GM12878 (cell line): ENCODE measurements around the gene SETD7. TPM values are rescaled to one million over a fixed set of nuclear protein-coding genes. Genes with fewer than 3 reads are reported as not detected.

Experiments
- ATAC-seq: fragments of 200-7000 bp; cut with Tn5 transposase; 3 replicates; pipeline ENCODE4 v1.9.1; 2020; ENCODE audit warnings: mild to moderate bottlenecking, moderate library complexity
- BruUV-seq: library from RNA; stranded (reverse); fragments of 400-500 nt; replicated peaks from 2 replicates; lab custom pipeline; 2021; lab: Mats Ljungman, UMichigan
- CTCF ChIA-PET: fragments of 300-600 bp; sonication (Branson Sonifier 250); formaldehyde crosslinking; extraction: SDS; loops from one replicate; lab custom pipeline; 2021; ENCODE audit warnings: inconsistent platforms; lab: Yijun Ruan, JAX
- POLR2A ChIA-PET: fragments of 350-600 bp; formaldehyde crosslinking; extraction: SDS; loops from one replicate; lab custom pipeline; 2021; ENCODE audit warnings: inconsistent platforms; lab: Charles Lee
- RAD21 ChIA-PET: fragments of 300-600 bp; sonication (Branson Sonifier 250); formaldehyde crosslinking; loops from one replicate; lab custom pipeline; 2023; ENCODE audit warnings: antibody characterized with exemption; ENCODE audit not compliant: unreplicated experiment; lab: Charles Lee
- SMC1A ChIA-PET: fragments of 300-600 bp; sonication (Branson Sonifier 250); formaldehyde crosslinking; loops from one replicate; lab custom pipeline; 2023; ENCODE audit not compliant: unreplicated experiment, uncharacterized antibody; lab: Charles Lee
- DNase-seq: peaks from one replicate; pipeline ENCODE4 v3.0.0-alpha.2; 2011; ENCODE audit warnings: low read depth, low spot score
- FAIRE-seq: peaks from 3 replicates; lab custom pipeline; 2011; peaks lifted over from hg19 to GRCh38; lab: Jason Lieb, UNC
- H2AFZ ChIP-seq: 2 replicates; pipeline ENCODE4 v1.6.0; 2011; ENCODE audit warnings: low read depth, low read length, control low read depth; ENCODE audit not compliant: control insufficient read depth
- H3K27ac ChIP-seq: 2 replicates; pipeline ENCODE4 v1.5.1; 2011; ENCODE audit warnings: control low read depth; ENCODE audit not compliant: control insufficient read depth, insufficient read depth
- H3K27me3 ChIP-seq, 2 experiments: replicated peaks in 1 of 2; 2 replicates each; pipeline versions ENCODE4 v1.6.0 to v1.6.1; 2011; ENCODE audit warnings: low read length in 1 of 2; ENCODE audit not compliant: control insufficient read depth in 2 of 2, insufficient read depth in 2 of 2
- H3K36me3 ChIP-seq, 2 experiments: 2 replicates each; pipeline ENCODE4 v1.5.1; 2011; ENCODE audit warnings: low read length in 1 of 2; ENCODE audit not compliant: control insufficient read depth in 2 of 2, insufficient read depth in 2 of 2
- H3K4me1 ChIP-seq: 2 replicates; pipeline ENCODE4 v1.6.1; 2011; ENCODE audit warnings: mild to moderate bottlenecking, low read length, moderate library complexity, mixed read lengths; ENCODE audit not compliant: control insufficient read depth, insufficient read depth
- H3K4me2 ChIP-seq: 2 replicates; pipeline ENCODE4 v1.6.0; 2011; ENCODE audit warnings: control low read depth; ENCODE audit not compliant: control insufficient read depth, insufficient read depth
- H3K4me3 ChIP-seq: fragments of 200-600 bp; sonication (generic); 2 replicates; pipeline ENCODE4 v1.5.1; 2016
- H3K79me2 ChIP-seq: 2 replicates; pipeline ENCODE4 v1.6.0; 2011; ENCODE audit warnings: low read length; ENCODE audit not compliant: control insufficient read depth, insufficient read depth
- H3K9ac ChIP-seq: 2 replicates; pipeline ENCODE4 v1.8.0; 2011; ENCODE audit warnings: low read length, control low read depth, mixed read lengths; ENCODE audit not compliant: control insufficient read depth, insufficient read depth
- H3K9me3 ChIP-seq: replicated peaks from 3 replicates; pipeline ENCODE4 v1.5.1; 2011; ENCODE audit warnings: mild to moderate bottlenecking, low read length; ENCODE audit not compliant: control insufficient read depth, insufficient read depth
- H4K20me1 ChIP-seq: 2 replicates; pipeline ENCODE4 v1.6.0; 2011; ENCODE audit not compliant: control insufficient read depth, insufficient read depth
- CREB1 ChIP-seq: IDR thresholded peaks from 2 replicates; pipeline ENCODE4 v1.6.1; 2012; ENCODE audit warnings: low read depth, mild to moderate bottlenecking, inconsistent platforms
- CREM ChIP-seq: IDR thresholded peaks from 2 replicates; pipeline ENCODE4 v1.6.1; 2014; ENCODE audit warnings: antibody characterized with exemption, low read depth
- MXI1 ChIP-seq: fragments of 150-350 bp; IDR thresholded peaks from 2 replicates; pipeline ENCODE4 v1.6.1; 2011; ENCODE audit warnings: low read depth, mild to moderate bottlenecking, inconsistent platforms, low read length, improper control_type of control experiment
- NR2C2 ChIP-seq: IDR thresholded peaks from 2 replicates; pipeline ENCODE4 v1.6.1; 2011; ENCODE audit warnings: borderline replicate concordance, low read depth; ENCODE audit not compliant: control insufficient read depth, insufficient read length
- SREBF2 ChIP-seq: IDR thresholded peaks from 2 replicates; pipeline ENCODE4 v1.6.1; 2012; ENCODE audit warnings: mild to moderate bottlenecking, low read length
- ZBTB33 ChIP-seq: fragments of 450-650 bp; IDR thresholded peaks from 2 replicates; pipeline ENCODE4 v1.6.1; 2017; ENCODE audit warnings: mild to moderate bottlenecking
- ZNF384 ChIP-seq: IDR thresholded peaks from 2 replicates; pipeline ENCODE4 v1.6.1; 2012; ENCODE audit warnings: low read depth, mild to moderate bottlenecking, low read length, improper control_type of control experiment, borderline replicate concordance
- whole genome bisulfite sequencing: methylation state at CpG from one replicate; pipeline ENCODE4 v1.1.6; 2016; ENCODE audit warnings: low lambda C conversion rate; ENCODE audit not compliant: insufficient replicate concordance, insufficient coverage; ENCODE audit errors: missing lambda C conversion rate; 5-methylcytosine and 5-hydroxymethylcytosine counted together
- in situ Hi-C: fragments of 300-500 bp; cut with MboI; formaldehyde crosslinking; loops from 9 replicates; pipeline ENCODE4 v1.14.3; 2018; ENCODE audit warnings: mixed read lengths
- intact Hi-C: fragments of 100-400 bp; cut with micrococcal nuclease; formaldehyde crosslinking; loops from one replicate; pipeline ENCODE4 v1.14.2; 2022; ENCODE audit not compliant: unreplicated experiment
- polyA plus RNA-seq, 11 experiments: library from polyadenylated mRNA; depleted of rRNA in 4 of 11; unstranded in 6 of 11; stranded (reverse) in 5 of 11; fragments of >200 nt; fragmentation: Nextera tagmentation in 4 of 11; fragmentation: Illumina TruSeq in 1 of 11; extraction: Ambion mirVana in 4 of 11; extraction: Trizol in 1 of 11; gene quantifications; 1 replicate in 1 of 11; 2 replicates in 10 of 11; pipeline versions ENCODE4 v1.2.1 to v1.2.3, GENCODE V29; 2011 to 2016; ENCODE audit warnings: inconsistent platforms in 2 of 11, missing spikeins in 2 of 11, low read depth in 1 of 11
- total RNA-seq, 4 experiments: library from RNA; depleted of rRNA in 3 of 4; stranded (reverse); fragments of >200 nt in 3 of 4; fragmentation: Illumina TruSeq in 1 of 4; extraction: Trizol in 1 of 4; gene quantifications; 2 replicates each; pipeline versions ENCODE4 v1.2.1 to v1.2.3, GENCODE V29; 2013 to 2021

Gene SETD7
- total and polyA plus RNA-seq, 10 of the 15 experiments (the other 5 are each of a cell fraction or from before 2014, with no cell fraction given), result 0.03 to 0.82 (median 0.44) TPM

- ChIA-PET CTCF (interaction anchor here (0.6 kb wide), 1 partner anchor 18 kb away, joined by 3 read pairs; no protein-coding TSS in a partner anchor), SMC1A (no interaction called here), POLR2A (no interaction called here), RAD21 (no interaction called here)
- Histone ChIP-seq H2AFZ (no peak overlapping the region), H4K20me1 (no peaks in the 10 kb centered on the region), H3K36me3 (no peaks in the 10 kb centered on the region), H3K4me3 (no peak overlapping the region), H3K4me1 (no peaks in the 10 kb centered on the region), H3K9me3 (no peaks in the 10 kb centered on the region), H3K79me2 (no peaks in the 10 kb centered on the region), H3K27ac (no peak overlapping the region), H3K4me2 (no peak overlapping the region), H3K27me3 (peaks cover 4 to 5% of the 10 kb centered on the region in 2 experiments), H3K9ac (no peak overlapping the region)
- TF ChIP-seq CREM (no peak), MXI1 (no peak), NR2C2 (no peak), SREBF2 (no peak), ZBTB33 (no peak), ZNF384 (no peak), CREB1 (no peak)
- no TSS peak for BruUV-seq
- 18% methylated on average over 2 of the region's 2 CpGs for WGBS
- FAIRE-seq, result no peak
- in situ Hi-C loops, result no loop called here
- intact Hi-C loops, result no loop called here
- no peak for ATAC-seq
- DNase-seq, result no peak
These were observed 28.8 kb upstream of the SETD7 start for GRCh38 chr4:139584784-139585183.
